H1 (cell line): ENCODE measurements around the gene PTPRG. TPM values are rescaled to one million over a fixed set of nuclear protein-coding genes. Genes with fewer than 3 reads are reported as not detected.

Experiments
- CEBPB ChIP-seq: IDR thresholded peaks from 2 replicates; pipeline ENCODE4 v1.6.1; 2012; ENCODE audit warnings: low read depth, low read length
- CHD2 ChIP-seq: IDR thresholded peaks from 2 replicates; pipeline ENCODE4 v1.6.1; 2012; ENCODE audit warnings: low read length, improper control_type of control experiment
- EGR1 ChIP-seq: IDR thresholded peaks from 2 replicates; pipeline ENCODE4 v1.6.1; 2011; ENCODE audit warnings: low read depth, low read length, borderline replicate concordance
- KDM5A ChIP-seq: fragments of 200-600 bp; IDR thresholded peaks from 2 replicates; pipeline ENCODE4 v1.7.1; 2012; ENCODE audit warnings: mild to moderate bottlenecking, low read length, inconsistent platforms, mixed read lengths
- POLR2A ChIP-seq, 2 experiments: IDR thresholded peaks; 1 replicate in 1 of 2; 2 replicates in 1 of 2; pipeline ENCODE4 v1.6.1; 2011; ENCODE audit warnings: low read depth in 2 of 2, low read length in 2 of 2, mild to moderate bottlenecking in 2 of 2; ENCODE audit errors: control extremely low read depth in 1 of 2
- polyA plus RNA-seq, 7 experiments: library from polyadenylated mRNA; depleted of rRNA in 3 of 7; stranded (reverse) in 5 of 7; unstranded in 2 of 7; fragments of >200 nt in 5 of 7; fragments of 200-250 nt in 2 of 7; gene quantifications; 1 replicate in 5 of 7; 2 replicates in 1 of 7; 4 replicates in 1 of 7; pipeline versions ENCODE4 v1.2.1 to v1.2.3, GENCODE V29; 2011 to 2013; ENCODE audit warnings: missing spikeins in 2 of 7, mixed read lengths in 2 of 7
- total RNA-seq: library from RNA; stranded (reverse); fragmentation: NEBNext Ultra II Directional; extraction: Animal tissue kit (Norgen Biotek cat#: 25700); gene quantifications from 2 replicates; pipeline ENCODE4 v1.2.1, GENCODE V29; 2021

PTPRG gene
- total and polyA plus RNA-seq, 2 of the 8 experiments (the other 6 are each of a cell fraction or from before 2014, with no cell fraction given) = 23.3 to 96.2 TPM

DNA sequence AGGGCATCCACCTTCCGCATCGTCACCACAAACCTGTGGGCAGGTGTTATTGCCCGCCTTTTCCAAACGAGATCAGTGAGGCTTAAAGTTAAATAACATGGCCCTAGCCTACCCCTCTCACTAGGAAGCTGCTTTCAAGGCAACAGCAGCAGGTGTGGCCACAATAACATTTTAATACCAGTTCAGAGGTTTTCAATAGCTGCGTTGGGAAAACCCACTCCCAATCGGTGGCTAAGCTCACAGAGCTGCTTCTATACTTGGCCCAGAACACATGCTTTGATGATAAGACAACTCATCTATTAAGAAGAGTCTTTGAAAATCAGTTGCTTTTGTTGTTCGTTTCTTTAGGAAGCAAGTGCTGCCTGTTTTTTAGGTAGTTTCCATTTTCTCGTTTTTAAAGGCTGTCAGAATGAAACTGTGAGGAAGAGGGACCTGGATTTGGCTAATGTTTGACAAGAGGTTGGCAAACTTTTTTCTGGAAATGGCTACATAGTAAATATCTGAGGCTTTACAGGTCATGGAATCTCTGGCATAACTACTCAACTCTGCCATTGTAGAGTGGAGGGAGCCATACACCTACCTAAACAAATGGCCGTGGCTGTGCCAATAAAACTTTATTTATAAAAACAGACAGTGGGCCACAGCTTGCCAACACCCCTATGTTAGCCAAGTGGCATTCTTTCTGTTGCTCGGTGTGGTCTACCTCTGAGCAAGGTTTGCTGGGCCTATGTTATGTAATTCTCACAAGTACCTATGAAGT is 632.4 kb downstream of the PTPRG start (continued):
- no peak for TF ChIP-seq CEBPB
- no peak for TF ChIP-seq POLR2A (IDR thresholded peaks at IDR 0.05; ENCODE audit: control extremely low read depth in 1 of 2, low read depth in 2 of 2, low read length in 2 of 2)
- TF ChIP-seq KDM5A = no peak
- TF ChIP-seq EGR1 = no peak
- TF ChIP-seq CHD2 = no peak
- TF ChIP-seq, all 59 proteins: peak for 0
